ENCODE data around the gene HLCS.

- TF ChIP-seq, protein P1, sequence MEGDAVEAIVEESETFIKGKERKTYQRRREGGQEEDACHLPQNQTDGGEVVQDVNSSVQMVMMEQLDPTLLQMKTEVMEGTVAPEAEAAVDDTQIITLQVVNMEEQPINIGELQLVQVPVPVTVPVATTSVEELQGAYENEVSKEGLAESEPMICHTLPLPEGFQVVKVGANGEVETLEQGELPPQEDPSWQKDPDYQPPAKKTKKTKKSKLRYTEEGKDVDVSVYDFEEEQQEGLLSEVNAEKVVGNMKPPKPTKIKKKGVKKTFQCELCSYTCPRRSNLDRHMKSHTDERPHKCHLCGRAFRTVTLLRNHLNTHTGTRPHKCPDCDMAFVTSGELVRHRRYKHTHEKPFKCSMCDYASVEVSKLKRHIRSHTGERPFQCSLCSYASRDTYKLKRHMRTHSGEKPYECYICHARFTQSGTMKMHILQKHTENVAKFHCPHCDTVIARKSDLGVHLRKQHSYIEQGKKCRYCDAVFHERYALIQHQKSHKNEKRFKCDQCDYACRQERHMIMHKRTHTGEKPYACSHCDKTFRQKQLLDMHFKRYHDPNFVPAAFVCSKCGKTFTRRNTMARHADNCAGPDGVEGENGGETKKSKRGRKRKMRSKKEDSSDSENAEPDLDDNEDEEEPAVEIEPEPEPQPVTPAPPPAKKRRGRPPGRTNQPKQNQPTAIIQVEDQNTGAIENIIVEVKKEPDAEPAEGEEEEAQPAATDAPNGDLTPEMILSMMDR (conservative IDR thresholded peaks at IDR 0.05; ENCODE audit: low read depth, low read length), result no peak
- TF ChIP-seq MAFK (IDR thresholded peaks at IDR 0.05; ENCODE audit: low read depth, low read length) (no peak), POLR2A (IDR thresholded peaks at IDR 0.05; ENCODE audit: low read depth, low read length) (no peak), CEBPB (IDR thresholded peaks at IDR 0.05; ENCODE audit: low read depth, low read length) (no peak), SMC3 (IDR thresholded peaks at IDR 0.05; ENCODE audit: low read depth, low read length) (no peak), RFX5 (IDR thresholded peaks at IDR 0.05; ENCODE audit: low read depth, low read length) (no peak), NFE2L2 (IDR thresholded peaks at IDR 0.05; ENCODE audit: low read depth, low read length) (no peak), ELK1 (IDR thresholded peaks at IDR 0.05; ENCODE audit: borderline replicate concordance, low read depth, low read length) (no peak), MXI1 (IDR thresholded peaks at IDR 0.05; ENCODE audit: borderline replicate concordance, low read depth, low read length) (no peak), BHLHE40 (IDR thresholded peaks at IDR 0.05; ENCODE audit: low read depth, low read length) (no peak), RCOR1 (IDR thresholded peaks at IDR 0.05; ENCODE audit: insufficient replicate concordance, low read length) (no peak)
- TF ChIP-seq, protein P2, sequence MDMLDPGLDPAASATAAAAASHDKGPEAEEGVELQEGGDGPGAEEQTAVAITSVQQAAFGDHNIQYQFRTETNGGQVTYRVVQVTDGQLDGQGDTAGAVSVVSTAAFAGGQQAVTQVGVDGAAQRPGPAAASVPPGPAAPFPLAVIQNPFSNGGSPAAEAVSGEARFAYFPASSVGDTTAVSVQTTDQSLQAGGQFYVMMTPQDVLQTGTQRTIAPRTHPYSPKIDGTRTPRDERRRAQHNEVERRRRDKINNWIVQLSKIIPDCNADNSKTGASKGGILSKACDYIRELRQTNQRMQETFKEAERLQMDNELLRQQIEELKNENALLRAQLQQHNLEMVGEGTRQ (IDR thresholded peaks at IDR 0.05; ENCODE audit: low read depth, low read length), result no peak
Measured at GRCh38 chr21:36866419-36866818, 100.0 kb downstream of the HLCS start.

Measured in IMR-90 (cell line).